Nephron progenitor cell (in vitro differentiated cells): ENCODE data around the gene CLEC4C.

ENCODE experiments used
- DNase-seq: peaks from one replicate; pipeline ENCODE4 v3.0.0; 2021
- H3K27ac Mint-ChIP-seq: 2 replicates; pipeline ENCODE4 v1.8.0; 2021; ENCODE audit warnings: mild to moderate bottlenecking, moderate library complexity, mixed read lengths
- H3K27me3 Mint-ChIP-seq: 2 replicates; pipeline ENCODE4 v1.8.0; 2021; ENCODE audit warnings: mild to moderate bottlenecking, low read depth, mixed read lengths; ENCODE audit not compliant: poor library complexity
- H3K36me3 Mint-ChIP-seq: 2 replicates; pipeline ENCODE4 v1.8.0; 2021; ENCODE audit warnings: low read depth, mixed read lengths
- H3K4me1 Mint-ChIP-seq: 2 replicates; pipeline ENCODE4 v1.8.0; 2021; ENCODE audit warnings: mixed read lengths
- H3K4me3 Mint-ChIP-seq: 2 replicates; pipeline ENCODE4 v1.8.0; 2021; ENCODE audit warnings: mild to moderate bottlenecking, moderate library complexity, mixed read lengths
- H3K9me3 Mint-ChIP-seq: 2 replicates; pipeline ENCODE4 v1.8.0; 2021; ENCODE audit warnings: mild to moderate bottlenecking, moderate library complexity, mixed read lengths
- CTCF ChIP-seq: fragments of 200-600 bp; sonication (generic); IDR thresholded peaks from 2 replicates; pipeline ENCODE4 v1.5.0; 2021; ENCODE audit warnings: antibody characterized with exemption

Gene CLEC4C

GRCh38 chr12:7729746-7730145 lies 17.4 kb downstream of the CLEC4C start:
- Mint-ChIP-seq H3K9me3 (peaks cover 23% of the 10 kb centered on the region), H3K4me1 (peaks cover 24% of the 10 kb centered on the region), H3K36me3 (peaks cover 4% of the 10 kb centered on the region)

DNA sequence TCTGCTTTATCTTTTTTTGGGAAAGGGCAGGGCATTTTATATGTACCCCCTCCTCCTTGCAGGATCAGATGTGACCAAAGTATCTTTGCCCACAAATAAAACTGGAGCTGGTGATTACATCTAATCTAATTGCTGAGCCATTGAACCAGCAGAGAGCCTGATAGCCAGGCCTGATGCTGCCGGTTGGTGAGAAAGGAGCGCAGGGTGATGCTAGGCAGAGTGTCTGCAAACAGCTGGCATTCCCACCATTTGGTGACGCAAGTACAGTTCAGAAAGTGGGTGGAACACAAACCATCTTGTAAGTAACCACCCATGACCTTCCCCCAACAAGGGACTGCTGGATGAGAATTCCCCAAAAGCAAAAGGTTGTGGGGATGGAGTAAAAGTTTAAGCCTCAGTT lies 23.2 kb downstream of the CLEC4C start:
- Mint-ChIP-seq H3K36me3 (peaks cover 4% of the 10 kb centered on the region), H3K4me3 (no peak overlapping the region), H3K9me3 (peaks cover 23% of the 10 kb centered on the region), H3K4me1 (no peaks in the 10 kb centered on the region), H3K27me3 (no peaks in the 10 kb centered on the region), H3K27ac (no peak overlapping the region)
- DNase-seq = no peak
- no peak for TF ChIP-seq CTCF

More at GRCh38 chr12:7729746-7730145, 17.4 kb downstream of the CLEC4C start:
- Mint-ChIP-seq H3K27me3 (no peaks in the 10 kb centered on the region), H3K27ac (no peak overlapping the region), H3K4me3 (no peak overlapping the region)
- no peak for DNase-seq
- TF ChIP-seq CTCF = no peak

DNA sequence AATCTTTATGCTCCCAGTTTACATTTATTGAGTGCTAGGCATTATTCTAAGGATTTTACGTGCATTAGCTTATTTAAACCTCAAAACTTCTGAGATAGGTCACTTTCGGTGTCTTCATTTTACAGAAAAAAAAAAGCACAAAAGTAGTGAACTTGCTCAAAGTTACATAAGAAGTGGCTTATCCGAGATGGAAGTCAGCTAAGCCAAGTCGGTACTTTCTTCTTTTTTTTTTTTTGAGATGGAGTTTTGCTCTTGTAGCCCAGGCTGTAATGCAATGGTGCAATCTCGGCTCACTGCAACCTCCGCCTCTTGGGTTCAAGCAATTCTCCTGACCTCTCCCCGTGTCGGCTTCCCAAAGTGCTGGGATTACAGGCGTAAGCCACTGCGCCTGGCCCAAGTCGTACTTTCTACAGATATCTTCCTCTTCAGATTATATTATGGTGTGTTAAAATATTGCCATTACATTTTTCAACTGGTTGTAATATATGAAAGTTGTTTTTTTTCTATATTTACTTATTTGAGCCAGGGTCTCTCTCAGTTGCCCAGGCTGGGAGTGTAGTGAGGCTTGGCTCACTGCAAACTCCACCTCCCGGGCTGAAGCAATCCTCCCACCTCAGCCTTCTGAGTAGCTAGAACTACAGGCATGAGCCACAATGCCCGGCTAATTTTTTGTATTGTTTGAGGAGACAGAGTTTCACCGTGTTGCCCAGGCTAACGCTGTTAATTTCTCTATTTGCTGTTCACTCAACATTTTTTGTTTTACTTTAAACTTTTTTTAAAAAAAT lies 27.0 kb downstream of the CLEC4C start:
- no peak overlapping the region for H3K27ac Mint-ChIP-seq
- peaks cover 9% of the 10 kb centered on the region for H3K4me1 Mint-ChIP-seq
- no peaks in the 10 kb centered on the region for H3K27me3 Mint-ChIP-seq
- no peak for DNase-seq
- peaks cover 3% of the 10 kb centered on the region for H3K9me3 Mint-ChIP-seq
- H3K36me3 Mint-ChIP-seq = no peaks in the 10 kb centered on the region
- TF ChIP-seq CTCF = no peak
- H3K4me3 Mint-ChIP-seq = no peak overlapping the region

GRCh38 chr12:7716381-7716780 lies 30.8 kb downstream of the CLEC4C start:
- DNase-seq = no peak
- Mint-ChIP-seq H3K36me3 (no peaks in the 10 kb centered on the region), H3K4me3 (no peak overlapping the region), H3K9me3 (peaks cover 11% of the 10 kb centered on the region), H3K27me3 (no peaks in the 10 kb centered on the region), H3K27ac (no peak overlapping the region), H3K4me1 (peaks cover 9% of the 10 kb centered on the region)
- no peak for TF ChIP-seq CTCF

- no peaks in the 10 kb centered on the region for H3K27me3 Mint-ChIP-seq
- H3K9me3 Mint-ChIP-seq = peaks cover 16% of the 10 kb centered on the region
- no peak for TF ChIP-seq CTCF
- no peak overlapping the region for H3K4me3 Mint-ChIP-seq
- H3K36me3 Mint-ChIP-seq = no peaks in the 10 kb centered on the region
- H3K27ac Mint-ChIP-seq = no peak overlapping the region
- peaks cover 20% of the 10 kb centered on the region for H3K4me1 Mint-ChIP-seq
- no peak for DNase-seq
These were observed 34.2 kb downstream of the CLEC4C start for GRCh38 chr12:7712841-7713442.

DNA sequence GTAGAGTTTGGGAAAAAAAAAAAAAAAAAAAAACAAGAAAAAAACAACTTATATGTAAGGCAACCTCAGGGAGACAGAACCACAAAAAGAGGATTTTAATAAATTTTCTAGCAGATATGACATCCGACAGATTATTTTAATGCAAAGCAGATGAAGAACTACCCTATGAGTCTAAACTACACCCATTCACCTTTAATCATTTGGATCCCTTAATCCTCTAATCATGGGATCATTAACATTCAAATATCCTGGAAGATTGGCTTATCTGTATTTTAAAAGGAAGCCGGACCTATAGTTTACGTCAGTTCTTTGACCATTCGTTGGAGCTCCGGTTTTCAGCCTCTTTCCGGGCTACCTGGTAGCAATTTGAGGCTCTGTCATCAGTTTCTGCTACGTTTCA lies 36.0 kb downstream of the CLEC4C start, which contains the start of gene DPPA3:
Gene DPPA3, plus strand, starts transcription at position 301 of the 400 bp plus-strand sequence. CDS start 138 bp downstream, outside the sequence.
- TF ChIP-seq CTCF = no peak
- Mint-ChIP-seq H3K27me3 (peaks cover under 1% of the 10 kb centered on the region), H3K36me3 (no peaks in the 10 kb centered on the region), H3K9me3 (peaks cover 16% of the 10 kb centered on the region), H3K4me1 (peaks cover 12% of the 10 kb centered on the region), H3K27ac (no peak within 1 kb of the TSS), H3K4me3 (no peak within 1 kb of the TSS)
- no peak for DNase-seq
